HG03354 (cell line): ENCODE data around the gene NME5.

Experiments used
- ATAC-seq: cut with Tn5 transposase; IDR thresholded peaks from one replicate; pipeline ENCODE4 v1.9.1; 2021; ENCODE audit warnings: mild to moderate bottlenecking; ENCODE audit not compliant: unreplicated experiment, poor library complexity, severe bottlenecking

NME5 gene

DNA sequence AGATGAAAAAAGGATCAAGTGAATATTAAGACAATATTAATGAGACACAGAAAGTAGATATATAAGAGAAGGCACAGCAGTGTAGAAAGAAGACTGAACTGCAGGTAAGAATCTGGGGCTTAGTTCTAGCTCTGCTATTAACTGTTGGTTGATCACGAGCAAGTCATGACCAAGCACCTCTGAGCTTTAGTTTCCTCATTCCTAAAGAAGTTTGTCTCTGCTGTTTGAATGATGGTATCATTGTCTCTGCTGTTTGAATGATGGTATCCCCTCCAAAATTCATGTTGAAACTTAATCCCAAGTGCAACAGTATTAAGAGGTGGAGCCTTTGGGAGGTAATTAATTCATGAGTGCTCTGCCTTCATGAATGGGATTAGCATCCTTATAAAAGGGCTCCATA lies 2.5 kb upstream of the NME5 start:
- ATAC-seq: no peak

GRCh38 chr5:138140268-138140667 lies 1.0 kb upstream of the NME5 start:
- no peak for ATAC-seq

DNA sequence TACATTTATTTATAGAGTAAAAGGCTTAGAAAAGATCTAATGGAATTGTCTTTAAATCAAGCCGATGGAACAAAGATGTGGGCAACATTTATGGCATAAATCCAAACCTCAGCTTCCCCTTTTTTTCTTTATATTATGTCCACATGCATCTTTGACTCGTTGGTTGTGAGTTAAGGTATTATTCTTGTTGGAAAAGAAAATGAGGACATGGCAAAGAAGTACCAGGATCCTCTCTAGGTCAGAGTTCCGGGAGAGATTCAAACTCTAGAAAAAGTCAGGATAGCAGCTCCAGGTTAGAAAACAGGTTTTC lies 508 bp upstream of the NME5 start:
- ATAC-seq: no peak

DNA sequence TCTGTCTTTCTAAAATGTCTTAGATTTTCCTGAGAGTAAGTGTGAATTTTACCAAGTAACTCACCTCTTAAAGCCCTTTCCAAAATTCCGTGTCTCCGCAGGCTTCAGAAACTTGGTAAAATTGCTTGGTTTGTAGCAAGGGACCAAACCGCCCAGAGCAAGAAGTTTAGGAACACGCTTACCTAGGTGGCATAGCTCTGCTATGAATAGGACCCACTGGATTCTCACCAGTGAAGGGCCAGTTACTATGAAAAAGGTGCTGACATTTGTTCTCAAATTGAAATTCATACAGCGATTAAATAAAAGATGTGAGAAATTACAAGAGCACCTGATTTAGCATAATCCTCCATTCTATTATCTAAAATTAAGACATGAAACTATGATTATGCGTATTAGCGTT lies 6.7 kb downstream of the NME5 start:
- no peak for ATAC-seq

DNA sequence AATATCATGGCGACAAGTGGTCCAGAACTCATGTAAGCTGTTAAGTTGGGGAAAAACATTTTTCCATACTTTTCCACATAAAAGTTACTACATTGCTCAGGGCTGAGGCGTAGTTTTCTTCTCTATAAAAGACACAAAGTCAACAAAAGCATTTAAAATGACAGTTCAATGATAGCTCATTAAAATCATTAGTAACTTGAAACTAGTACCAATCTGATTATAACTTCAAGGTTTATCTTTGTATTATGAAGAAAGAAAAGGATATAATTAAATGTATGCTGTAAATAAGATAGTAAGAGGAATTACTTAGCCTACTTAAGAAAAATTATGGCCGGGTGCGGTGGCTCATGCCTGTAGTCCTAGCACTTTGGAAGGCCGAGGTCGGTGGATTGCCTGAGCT lies 9.9 kb downstream of the NME5 start:
- no peak for ATAC-seq

GRCh38 chr5:138128334-138128733 lies 10.9 kb downstream of the NME5 start:
- no peak for ATAC-seq

DNA sequence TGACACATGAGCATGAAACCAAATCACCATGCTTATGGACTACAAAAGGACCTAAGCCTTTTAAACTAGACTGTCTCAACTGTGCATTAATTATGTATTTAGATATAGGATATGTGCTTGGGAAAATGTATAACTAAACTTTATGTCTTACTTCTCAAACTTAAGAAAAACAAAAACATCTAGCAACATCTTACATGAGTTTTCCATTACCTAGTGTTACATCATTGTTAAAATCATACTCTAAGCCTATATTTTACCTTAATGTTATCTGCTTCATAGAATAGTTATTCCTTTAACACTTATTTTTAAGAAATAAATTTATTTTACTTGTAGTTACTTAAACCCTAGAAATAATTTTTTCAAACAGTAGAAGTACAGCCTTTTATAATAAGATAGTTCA lies 24.0 kb downstream of the NME5 start:
- ATAC-seq: no peak

- ATAC-seq: no peak
Observed at GRCh38 chr5:138111937-138112336, 27.3 kb downstream of the NME5 start.

DNA sequence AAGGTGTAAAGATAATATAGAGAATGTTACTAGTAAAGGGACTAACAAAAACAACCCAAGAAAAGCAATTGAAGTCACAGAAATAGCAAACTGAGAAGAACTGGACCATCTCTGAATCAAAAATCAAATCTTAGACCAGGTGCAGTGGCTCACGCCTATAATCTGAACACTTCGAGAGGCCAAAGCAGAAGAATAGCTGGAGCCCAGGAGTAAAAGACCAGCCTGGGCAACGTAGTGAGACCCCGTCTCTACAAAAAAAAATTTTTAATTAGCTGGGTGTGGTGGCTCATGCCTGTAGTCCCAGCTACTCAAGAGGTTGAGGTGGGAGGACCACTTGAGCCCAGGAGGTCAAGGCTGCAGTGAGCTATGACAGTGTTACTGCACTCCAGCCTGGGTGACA lies 28.0 kb downstream of the NME5 start:
- no peak for ATAC-seq

GRCh38 chr5:138110266-138110963 lies 28.8 kb downstream of the NME5 start:
- ATAC-seq: no peak

GRCh38 chr5:138109463-138110265 lies 29.6 kb downstream of the NME5 start:
- no peak for ATAC-seq

DNA sequence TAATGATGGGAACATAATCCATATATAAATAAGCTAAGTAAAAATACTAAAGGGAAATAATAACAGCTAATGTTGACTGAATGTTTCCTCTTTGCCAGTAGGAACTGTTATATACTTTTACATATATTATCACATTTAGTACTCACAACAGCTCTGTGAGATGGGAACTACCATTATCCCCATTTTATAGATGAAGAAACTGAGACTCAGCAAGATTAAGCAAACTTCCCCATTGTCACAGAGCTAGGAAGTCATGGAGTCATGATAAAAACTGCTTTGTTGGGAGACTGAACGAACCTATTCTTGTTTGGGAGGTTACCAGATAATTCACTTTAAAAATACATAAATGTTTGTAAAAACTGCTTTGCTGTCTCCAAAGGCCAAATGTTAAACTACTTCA lies 32.0 kb downstream of the NME5 start:
- ATAC-seq: no peak

GRCh38 chr5:138105709-138106108 lies 33.5 kb downstream of the NME5 start:
- no peak for ATAC-seq

GRCh38 chr5:138103319-138103637 lies 36.0 kb downstream of the NME5 start:
- ATAC-seq: no peak

GRCh38 chr5:138102454-138103318 lies 36.5 kb downstream of the NME5 start:
- ATAC-seq: no peak

- no peak for ATAC-seq
Observed at GRCh38 chr5:138096997-138097828, 42.0 kb downstream of the NME5 start.

- ATAC-seq: no peak
Observed at GRCh38 chr5:138096363-138096762, 42.9 kb downstream of the NME5 start.

DNA sequence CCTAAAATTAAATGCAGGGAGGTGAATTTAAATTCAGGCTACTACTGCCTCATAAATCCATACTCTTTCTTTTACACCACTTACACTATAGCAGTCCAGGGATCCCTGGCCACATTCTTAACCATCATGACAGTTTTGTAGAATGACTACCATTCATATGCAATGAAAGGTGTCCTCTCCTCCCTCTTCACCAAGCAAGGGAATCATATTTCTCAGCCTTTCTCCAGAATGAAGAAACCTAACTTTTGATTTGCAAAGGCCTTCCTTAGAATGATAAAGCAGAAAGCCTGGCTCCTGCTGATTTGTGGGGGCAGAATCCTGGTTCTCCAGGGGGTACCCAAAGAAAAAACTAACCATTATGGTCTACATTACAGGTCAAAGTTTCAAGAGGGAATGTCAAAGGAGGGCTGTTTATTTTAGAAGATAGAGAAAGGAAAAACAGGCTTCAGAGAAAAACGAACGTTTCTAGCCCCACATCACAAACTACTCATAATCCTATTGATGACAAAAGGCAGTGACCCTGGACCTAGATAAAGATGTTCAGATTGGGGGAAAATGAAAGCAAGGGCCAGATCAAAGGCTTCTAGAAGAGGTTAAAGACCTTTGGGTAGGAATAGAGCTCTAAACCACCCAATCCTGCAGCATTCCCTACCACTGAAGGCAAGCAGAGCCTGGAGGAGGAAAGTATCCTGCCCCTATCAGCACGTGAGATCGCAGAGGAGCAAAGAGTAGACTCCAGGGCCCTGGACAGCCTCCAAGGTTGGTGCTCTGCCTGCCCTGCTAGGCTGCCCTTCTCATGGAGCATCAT lies 43.9 kb downstream of the NME5 start:
- ATAC-seq: no peak

GRCh38 chr5:138093036-138093435 lies 46.2 kb downstream of the NME5 start:
- no peak for ATAC-seq
